Activated CD4-positive, alpha-beta T cell treated with anti-CD3 and anti-CD28 coated beads, Interleukin-2, amount 50 U/mL, for 16 hours (primary cell): ENCODE measurements around the gene APCDD1.
"Not testable (repeated sequence)": the region's sequence is repeated elsewhere in the genome, so short reads cannot be mapped to it uniquely, and the experiment has no call there.

Experiments
- DNase-seq: peaks from one replicate; pipeline ENCODE4 v3.0.0-alpha.2; 2020

The APCDD1 gene

GRCh38 chr18:10464161-10464648 lies 9.8 kb downstream of the APCDD1 start:
- DNase-seq: not testable (repeated sequence)

- no peak for DNase-seq
Observed at GRCh38 chr18:10465174-10465939, 10.9 kb downstream of the APCDD1 start.

- no peak for DNase-seq
Observed at GRCh38 chr18:10470429-10470828, 16.0 kb downstream of the APCDD1 start.

- no peak for DNase-seq
Observed at GRCh38 chr18:10471574-10471973, 17.1 kb downstream of the APCDD1 start.

- no peak for DNase-seq
Observed at GRCh38 chr18:10473132-10473531, 18.7 kb downstream of the APCDD1 start.

- DNase-seq: no peak
Observed at GRCh38 chr18:10474309-10474708, 19.9 kb downstream of the APCDD1 start.

GRCh38 chr18:10475276-10475653 lies 20.8 kb downstream of the APCDD1 start:
- no peak for DNase-seq

- no peak for DNase-seq
Observed at GRCh38 chr18:10475654-10476291, 21.3 kb downstream of the APCDD1 start.

GRCh38 chr18:10476338-10476791 lies 21.9 kb downstream of the APCDD1 start:
- no peak for DNase-seq

- no peak for DNase-seq
Observed at GRCh38 chr18:10477121-10477862, 22.9 kb downstream of the APCDD1 start.

- no peak for DNase-seq
Observed at GRCh38 chr18:10477863-10478260, 23.4 kb downstream of the APCDD1 start.

- DNase-seq: no peak
Observed at GRCh38 chr18:10481831-10482230, 27.4 kb downstream of the APCDD1 start.

- no peak for DNase-seq
Observed at GRCh38 chr18:10482363-10482984, 28.0 kb downstream of the APCDD1 start.

- DNase-seq: no peak
Observed at GRCh38 chr18:10482985-10483949, 28.8 kb downstream of the APCDD1 start.

GRCh38 chr18:10485475-10485874 lies 31.0 kb downstream of the APCDD1 start:
- no peak for DNase-seq

- DNase-seq: no peak
Observed at GRCh38 chr18:10486362-10486761, 31.9 kb downstream of the APCDD1 start.

GRCh38 chr18:10487154-10487553 lies 32.7 kb downstream of the APCDD1 start:
- no peak for DNase-seq

- DNase-seq: no peak
Observed at GRCh38 chr18:10488017-10488416, 33.6 kb downstream of the APCDD1 start.

GRCh38 chr18:10490401-10491165 lies 36.1 kb downstream of the APCDD1 start:
- peak; percentile 74 for DNase-seq

GRCh38 chr18:10495936-10496335 lies 41.5 kb downstream of the APCDD1 start:
- DNase-seq: no peak

GRCh38 chr18:10497206-10497749 lies 42.8 kb downstream of the APCDD1 start:
- DNase-seq: no peak
